ENCODE measurements around the gene ARMC7.
A peak's percentile ranks its signal among the peaks of the same experiment; 100 is the strongest.
"Not testable (repeated sequence)": the region's sequence is repeated elsewhere in the genome, so short reads cannot be mapped to it uniquely, and the experiment has no call there.

Gene ARMC7

DNA sequence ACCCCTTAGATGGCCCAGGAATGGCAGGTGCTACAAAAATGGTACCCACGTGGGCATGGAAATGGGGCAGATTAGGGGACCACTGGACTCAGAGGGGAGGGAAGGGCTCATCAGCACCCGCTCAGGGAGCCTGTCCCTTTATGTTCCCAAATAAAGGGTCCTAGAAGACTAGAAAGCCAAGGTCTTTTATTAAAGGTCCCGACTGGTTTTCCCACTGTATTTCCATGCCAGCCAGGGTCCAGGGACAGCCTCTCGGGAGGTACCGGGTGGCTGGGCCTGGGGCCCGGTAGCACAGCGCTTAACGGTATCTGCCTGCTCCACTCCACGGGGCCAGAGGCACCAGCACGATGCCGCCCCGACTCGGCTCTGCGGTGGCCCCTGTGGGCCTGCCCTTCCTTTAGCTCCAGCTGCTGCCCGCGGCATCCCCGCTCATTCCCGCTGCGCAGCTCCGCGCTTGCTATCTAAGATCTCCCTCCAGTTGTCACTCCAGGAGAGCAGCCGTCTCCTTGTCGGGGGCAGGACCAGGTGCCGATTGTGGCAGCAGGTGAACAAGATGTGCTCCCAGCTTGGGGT is 20.4 kb downstream of the ARMC7 start:
- no peak for DNase-seq (ENCODE audit: low spot score)

- DNase-seq (ENCODE audit: low spot score): peak; percentile 87
Observed at GRCh38 chr17:75130632-75131277, 21.0 kb downstream of the ARMC7 start.

- DNase-seq (ENCODE audit: low spot score): peak; percentile 73
Observed at GRCh38 chr17:75131278-75132017, 21.7 kb downstream of the ARMC7 start, which contains the start of gene NT5C. NT5C (minus strand) TSS chr17:75131742; CDS start chr17:75131707, 35 bp downstream.

DNA sequence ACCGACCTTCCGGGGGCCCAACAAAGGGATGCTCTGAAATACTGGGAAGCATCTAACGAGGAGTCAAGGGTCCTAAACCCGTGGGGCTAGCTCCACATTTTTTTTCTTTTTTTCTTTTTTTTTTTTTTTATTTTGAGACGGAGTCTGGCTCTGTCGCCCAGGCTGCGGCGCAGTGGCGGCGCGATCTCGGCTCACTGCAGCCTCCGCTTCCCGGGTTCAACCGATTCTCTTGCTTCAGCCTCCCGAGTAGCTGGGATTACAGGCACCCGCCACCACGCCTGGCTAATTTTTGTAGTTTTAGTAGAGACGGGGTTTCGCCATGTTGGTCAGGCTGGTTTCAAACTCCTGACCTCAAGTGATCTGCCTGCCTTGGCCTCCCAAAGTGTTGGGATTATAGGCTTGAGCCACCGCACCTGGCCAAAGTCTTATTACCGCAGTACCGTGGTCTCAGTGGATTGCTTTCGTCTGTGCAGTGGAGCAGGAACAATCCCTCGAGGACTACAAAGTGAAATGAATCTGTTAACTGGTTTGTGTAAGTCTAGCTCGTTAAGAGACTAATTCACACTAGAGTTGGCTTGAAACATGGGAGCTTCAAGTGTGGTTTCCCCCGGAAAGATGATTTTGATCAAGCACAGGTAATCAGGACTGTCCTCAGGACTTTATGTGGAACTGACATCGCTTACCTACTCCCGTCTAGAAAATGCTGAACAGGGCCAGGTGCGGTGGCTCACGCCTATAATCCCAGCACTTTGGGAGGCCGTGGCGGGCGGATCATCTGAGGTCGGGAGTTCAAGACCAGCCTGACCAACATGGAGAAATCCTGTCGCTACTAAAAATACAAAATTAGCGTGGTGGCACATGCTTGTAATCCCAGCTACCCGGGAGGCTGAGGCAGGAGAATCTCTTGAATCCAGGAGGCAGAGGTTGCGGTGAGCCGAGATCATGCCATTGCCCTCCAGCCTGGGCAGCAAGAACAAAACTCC is 22.5 kb downstream of the ARMC7 start:
- DNase-seq (ENCODE audit: low spot score): not testable (repeated sequence)

- DNase-seq (ENCODE audit: low spot score): no peak
Observed at GRCh38 chr17:75133001-75133400, 23.2 kb downstream of the ARMC7 start.

- not testable (repeated sequence) for DNase-seq (ENCODE audit: low spot score)
Observed at GRCh38 chr17:75133607-75134347, 24.0 kb downstream of the ARMC7 start.

- peak; percentile 29 for DNase-seq (ENCODE audit: low spot score)
Observed at GRCh38 chr17:75135452-75135851, 25.7 kb downstream of the ARMC7 start.

DNA sequence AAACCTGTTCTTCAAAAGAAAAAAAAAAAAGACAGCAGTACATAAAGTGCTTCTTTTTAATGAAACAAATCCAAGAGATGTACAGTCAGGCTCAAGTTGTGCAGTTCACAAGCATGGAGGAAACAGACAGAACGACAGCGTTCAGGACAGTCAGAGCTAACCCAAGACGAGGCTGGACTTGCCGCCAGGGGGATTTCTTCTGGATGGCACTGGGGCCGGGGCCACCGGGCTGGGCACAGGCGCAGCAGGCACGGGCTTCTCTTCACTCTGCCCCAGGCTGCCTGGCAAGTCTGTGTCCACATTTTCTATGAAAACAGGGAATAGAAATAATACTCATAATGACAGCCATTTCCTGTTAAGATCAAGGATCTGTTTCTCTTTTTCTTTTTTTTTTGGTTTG is 26.2 kb downstream of the ARMC7 start:
- DNase-seq (ENCODE audit: low spot score): no peak

GRCh38 chr17:75137762-75138161 is 28.0 kb downstream of the ARMC7 start:
- not testable (repeated sequence) for DNase-seq (ENCODE audit: low spot score)

DNA sequence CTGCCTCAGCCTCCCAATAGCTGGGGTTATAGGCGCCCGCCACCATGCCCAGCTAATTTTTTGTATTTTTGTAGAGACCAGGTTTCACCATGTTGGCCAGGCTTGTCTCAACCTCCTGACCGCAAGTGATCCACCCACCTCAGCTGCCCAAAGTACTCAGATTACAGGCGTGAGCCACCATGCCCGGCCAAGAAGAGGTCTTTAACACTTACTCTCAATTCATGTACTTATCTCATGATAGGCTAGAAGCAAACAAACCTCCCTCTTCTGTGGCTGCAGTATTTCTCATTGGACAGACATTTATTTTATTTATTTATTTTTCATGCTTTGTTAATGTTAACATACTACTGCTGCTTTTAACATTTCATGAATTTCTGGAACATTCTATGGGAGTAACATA is 28.8 kb downstream of the ARMC7 start:
- DNase-seq (ENCODE audit: low spot score): no peak

GRCh38 chr17:75142236-75142971 is 32.6 kb downstream of the ARMC7 start:
- DNase-seq (ENCODE audit: low spot score): no peak

GRCh38 chr17:75144816-75145512 is 35.2 kb downstream of the ARMC7 start:
- no peak for DNase-seq (ENCODE audit: low spot score)

- DNase-seq (ENCODE audit: low spot score): no peak
Observed at GRCh38 chr17:75146592-75146991, 36.8 kb downstream of the ARMC7 start.

- no peak for DNase-seq (ENCODE audit: low spot score)
Observed at GRCh38 chr17:75147878-75148546, 38.2 kb downstream of the ARMC7 start.

DNA sequence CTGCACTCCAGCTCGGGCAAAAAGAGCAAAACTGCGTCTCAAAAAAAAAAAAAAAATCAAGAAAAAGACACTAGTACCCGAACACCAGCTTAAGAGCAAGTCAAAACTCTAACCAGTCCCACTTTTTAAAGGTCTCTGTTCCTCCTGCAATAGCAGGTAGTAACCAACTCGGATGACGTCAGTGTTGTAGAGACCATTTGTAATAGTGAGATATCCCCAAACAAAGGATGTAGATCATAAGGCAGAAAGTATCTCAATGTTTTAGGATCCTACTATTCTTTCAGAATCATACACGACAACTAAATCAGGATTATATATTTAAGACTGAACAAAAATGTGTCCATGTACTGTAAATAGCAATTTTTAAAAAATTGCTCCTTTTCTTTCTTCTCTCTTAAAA is 42.2 kb downstream of the ARMC7 start:
- peak; percentile 64 for DNase-seq (ENCODE audit: low spot score)

GRCh38 chr17:75152523-75152921 is 42.8 kb downstream of the ARMC7 start:
- DNase-seq (ENCODE audit: low spot score): no peak

DNA sequence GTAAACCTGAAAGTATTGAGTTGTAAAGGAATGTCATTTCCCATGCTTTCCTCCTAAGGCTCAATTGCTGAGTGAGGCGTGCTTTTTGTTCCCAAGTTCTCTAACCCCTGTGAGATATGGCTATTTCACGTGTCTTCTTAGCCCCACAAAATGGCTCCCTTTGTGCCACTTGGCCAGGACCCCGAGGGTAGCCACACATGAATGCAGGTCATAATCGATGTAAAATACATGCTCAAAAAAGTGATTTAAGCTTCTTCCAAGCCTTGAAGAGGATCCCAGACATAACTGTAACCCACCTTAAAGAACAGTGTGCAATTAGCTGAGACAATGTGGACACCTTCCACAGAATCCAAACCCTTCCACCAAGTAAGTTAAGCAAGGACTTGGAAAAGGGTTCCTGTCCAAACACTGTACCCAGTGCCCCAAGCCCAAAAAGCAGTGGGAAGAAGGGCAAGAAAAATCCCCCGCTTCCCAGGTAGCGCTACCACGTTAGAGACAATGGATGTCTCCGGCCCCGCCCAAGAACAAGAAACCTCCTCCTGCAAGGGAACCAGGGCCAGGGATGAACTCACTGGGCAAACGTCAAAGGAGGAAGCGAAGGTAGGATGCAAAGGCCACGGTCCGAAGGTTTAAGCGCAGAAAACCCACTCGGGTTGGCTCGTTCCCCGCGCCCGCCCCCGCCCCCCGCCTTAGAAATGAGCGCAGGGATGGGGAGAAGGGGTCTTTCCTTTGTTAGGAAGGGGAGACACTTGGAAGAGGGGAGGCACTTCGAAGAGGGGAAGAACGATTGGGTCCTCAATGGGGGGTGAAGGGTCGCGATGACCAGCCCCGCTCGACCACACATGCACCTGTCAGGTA is 43.4 kb downstream of the ARMC7 start:
- peak; percentile 78 for DNase-seq (ENCODE audit: low spot score)

DNA sequence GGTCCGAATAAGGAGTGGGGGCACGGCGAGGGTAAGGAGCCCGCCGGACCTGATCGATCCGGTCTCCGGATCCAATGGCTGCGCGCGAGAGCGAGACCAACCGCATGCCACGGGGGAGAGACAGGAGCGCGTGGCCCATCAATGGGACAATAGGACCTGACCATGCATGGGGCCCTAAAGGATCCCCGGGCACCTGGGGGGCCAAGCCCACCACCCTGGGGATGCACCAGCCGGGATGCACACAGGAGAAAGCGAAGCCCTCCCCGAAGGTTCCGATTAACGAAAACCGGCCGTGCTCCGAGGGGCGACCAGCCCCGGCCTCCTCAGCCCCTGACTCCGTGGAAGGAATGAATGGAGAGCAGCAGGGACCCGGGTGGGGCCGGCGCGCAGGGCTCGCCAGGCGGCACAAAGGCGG is 44.0 kb downstream of the ARMC7 start:
- DNase-seq (ENCODE audit: low spot score): peak; percentile 25
